HG02943 (cell line): Measurements from ENCODE around the gene ELL2.

Experiments used
- ATAC-seq: cut with Tn5 transposase; IDR thresholded peaks from one replicate; pipeline ENCODE4 v1.9.1; 2021; ENCODE audit warnings: mild to moderate bottlenecking, low read depth, moderate library complexity; ENCODE audit not compliant: unreplicated experiment

The ELL2 gene

GRCh38 chr5:95961617-95962474, at the start of gene ELL2:
TSS of gene ELL2 (minus strand) at chr5:95961851. CDS start at chr5:95961721, 130 bp downstream.
- ATAC-seq, result peak; percentile 91

GRCh38 chr5:96008987-96009647, 47.5 kb upstream of the ELL2 start:
- ATAC-seq, result no peak

- no peak for ATAC-seq
Measured at GRCh38 chr5:96008487-96008886, 46.8 kb upstream of the ELL2 start.

- no peak for ATAC-seq
Measured at GRCh38 chr5:96007051-96007450, 45.4 kb upstream of the ELL2 start.

GRCh38 chr5:96006291-96006690, 44.6 kb upstream of the ELL2 start:
- ATAC-seq, result no peak

- ATAC-seq, result no peak
Measured at GRCh38 chr5:96004754-96005153, 43.1 kb upstream of the ELL2 start.

GRCh38 chr5:96004087-96004486, 42.4 kb upstream of the ELL2 start:
- ATAC-seq, result no peak

GRCh38 chr5:96001262-96001661, 39.6 kb upstream of the ELL2 start:
- ATAC-seq, result no peak

- ATAC-seq, result no peak
Measured at GRCh38 chr5:96000308-96000707, 38.7 kb upstream of the ELL2 start.

- ATAC-seq, result no peak
Measured at GRCh38 chr5:95996904-95997723, 35.5 kb upstream of the ELL2 start.

- ATAC-seq, result no peak
Measured at GRCh38 chr5:95995962-95996489, 34.4 kb upstream of the ELL2 start.

- no peak for ATAC-seq
Measured at GRCh38 chr5:95993776-95994175, 32.1 kb upstream of the ELL2 start.

- no peak for ATAC-seq
Measured at GRCh38 chr5:95993266-95993665, 31.6 kb upstream of the ELL2 start.

- ATAC-seq, result no peak
Measured at GRCh38 chr5:95989283-95990048, 27.8 kb upstream of the ELL2 start.

- no peak for ATAC-seq
Measured at GRCh38 chr5:95988877-95989276, 27.2 kb upstream of the ELL2 start.

- no peak for ATAC-seq
Measured at GRCh38 chr5:95988094-95988493, 26.4 kb upstream of the ELL2 start.

GRCh38 chr5:95986937-95987520, 25.4 kb upstream of the ELL2 start:
- no peak for ATAC-seq

- no peak for ATAC-seq
Measured at GRCh38 chr5:95986001-95986400, 24.4 kb upstream of the ELL2 start.

- no peak for ATAC-seq
Measured at GRCh38 chr5:95985249-95985648, 23.6 kb upstream of the ELL2 start.
